Astrocyte (in vitro differentiated cells and primary cell): Measurements from ENCODE around the gene DCAKD.

Source experiments
- EZH2 ChIP-seq: IDR thresholded peaks from 2 replicates; pipeline ENCODE4 v1.6.1; 2012; ENCODE audit warnings: mild to moderate bottlenecking, low read length, inconsistent platforms; ENCODE audit not compliant: insufficient read depth
- TF ChIP-seq, protein P1 (sequence below): IDR thresholded peaks from 2 replicates; pipeline ENCODE4 v1.5.1; 2011; ENCODE audit warnings: low read depth, mild to moderate bottlenecking, inconsistent platforms, low read length, moderate library complexity; ENCODE audit not compliant: insufficient read depth

DNA sequence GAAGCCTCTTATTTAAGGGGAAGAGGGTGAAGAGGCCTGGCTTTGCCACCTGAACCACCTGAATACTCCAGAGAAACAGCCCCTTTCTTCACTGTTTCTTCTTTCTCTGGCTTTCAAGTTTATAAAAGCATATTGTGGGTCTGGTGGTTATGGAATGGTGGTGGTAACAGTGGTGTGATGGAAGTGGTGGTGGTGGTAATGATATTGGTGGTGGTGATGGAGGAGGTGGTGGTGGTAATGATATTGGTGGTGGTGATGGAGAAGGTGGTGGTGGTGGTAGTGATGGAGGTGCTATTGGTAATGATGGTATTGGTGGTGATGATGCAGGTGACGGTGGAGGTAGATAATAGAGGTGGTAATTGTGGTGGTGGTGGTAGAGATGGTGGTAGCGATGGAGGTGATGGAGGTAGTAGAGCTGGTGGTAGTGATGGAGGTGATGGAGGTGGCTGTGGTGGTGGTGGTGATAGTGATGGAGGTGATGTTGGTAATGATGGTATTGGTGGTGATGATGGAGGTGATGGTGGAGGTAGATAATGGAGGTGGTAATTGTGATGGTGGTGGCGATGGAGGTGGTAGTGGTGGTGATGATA is 69.2 kb downstream of the DCAKD start:
- TF ChIP-seq, protein P1, sequence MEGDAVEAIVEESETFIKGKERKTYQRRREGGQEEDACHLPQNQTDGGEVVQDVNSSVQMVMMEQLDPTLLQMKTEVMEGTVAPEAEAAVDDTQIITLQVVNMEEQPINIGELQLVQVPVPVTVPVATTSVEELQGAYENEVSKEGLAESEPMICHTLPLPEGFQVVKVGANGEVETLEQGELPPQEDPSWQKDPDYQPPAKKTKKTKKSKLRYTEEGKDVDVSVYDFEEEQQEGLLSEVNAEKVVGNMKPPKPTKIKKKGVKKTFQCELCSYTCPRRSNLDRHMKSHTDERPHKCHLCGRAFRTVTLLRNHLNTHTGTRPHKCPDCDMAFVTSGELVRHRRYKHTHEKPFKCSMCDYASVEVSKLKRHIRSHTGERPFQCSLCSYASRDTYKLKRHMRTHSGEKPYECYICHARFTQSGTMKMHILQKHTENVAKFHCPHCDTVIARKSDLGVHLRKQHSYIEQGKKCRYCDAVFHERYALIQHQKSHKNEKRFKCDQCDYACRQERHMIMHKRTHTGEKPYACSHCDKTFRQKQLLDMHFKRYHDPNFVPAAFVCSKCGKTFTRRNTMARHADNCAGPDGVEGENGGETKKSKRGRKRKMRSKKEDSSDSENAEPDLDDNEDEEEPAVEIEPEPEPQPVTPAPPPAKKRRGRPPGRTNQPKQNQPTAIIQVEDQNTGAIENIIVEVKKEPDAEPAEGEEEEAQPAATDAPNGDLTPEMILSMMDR = no peak
- no peak for TF ChIP-seq EZH2
